Forelimb muscle (tissue), 1 donor: Measurements from ENCODE around the gene GRK5. TPM values are rescaled to one million over a fixed set of nuclear protein-coding genes. Genes with fewer than 3 reads are reported as not detected.
A peak's percentile ranks its signal among the peaks of the same experiment; 100 is the strongest.

Source experiments
- DNase-seq: peaks from one replicate; pipeline ENCODE4 v3.0.0-alpha.2; 2013; ENCODE audit warnings: low read depth
- polyA plus RNA-seq: library from polyadenylated mRNA; unstranded; fragments of 120-200 nt; gene quantifications from one replicate; pipeline ENCODE4 v1.2.1, GENCODE V29; 2013; ENCODE audit not compliant: insufficient read length

Gene GRK5
- polyA plus RNA-seq, 1 donor: 20.9 TPM

- DNase-seq: no peak
Measured at GRCh38 chr10:119360181-119360921, 153.0 kb downstream of the GRK5 start.

- no peak for DNase-seq
Measured at GRCh38 chr10:119361037-119361436, 153.7 kb downstream of the GRK5 start.

GRCh38 chr10:119362122-119362521 lies 154.8 kb downstream of the GRK5 start:
- DNase-seq: no peak

- DNase-seq: no peak
Measured at GRCh38 chr10:119364645-119365600, 157.6 kb downstream of the GRK5 start.

DNA sequence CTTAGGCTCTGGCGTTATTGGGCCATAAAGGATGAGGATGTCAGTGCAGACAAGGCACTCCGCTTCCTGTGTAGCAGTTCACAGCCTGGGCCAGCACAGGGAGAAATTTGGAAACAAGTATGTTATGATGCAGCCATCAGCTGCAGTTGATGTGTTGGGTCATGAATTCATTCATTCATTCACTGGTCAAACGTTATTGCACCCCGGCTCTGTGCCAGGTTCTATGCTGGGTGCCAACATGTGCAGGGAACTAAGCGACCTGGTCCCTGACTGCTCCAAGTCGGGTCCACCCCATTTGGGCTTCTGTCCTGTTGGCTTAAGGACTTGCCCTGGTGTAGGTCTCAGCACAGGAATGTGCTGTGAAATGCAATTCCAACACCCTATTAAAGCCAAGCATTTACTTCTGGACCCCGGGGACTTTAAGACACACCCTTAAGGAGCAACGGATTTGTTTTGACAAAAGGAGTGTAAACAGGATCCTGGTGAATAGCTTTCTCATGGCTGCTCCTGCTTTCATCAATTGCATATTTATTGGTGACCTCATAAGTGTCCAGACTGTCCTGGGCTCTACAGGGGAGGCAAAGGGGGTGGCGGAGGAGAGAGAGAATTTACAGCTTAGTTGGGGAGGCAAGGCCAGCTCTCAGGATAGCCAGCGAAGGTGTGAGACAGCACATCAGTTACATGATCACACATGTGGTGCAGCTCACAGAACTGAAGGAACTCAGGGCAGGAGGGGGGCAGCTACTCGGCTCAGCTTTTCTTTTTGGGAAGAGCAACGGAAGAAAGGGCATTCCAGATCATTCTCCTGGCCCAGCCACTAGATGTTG lies 158.6 kb downstream of the GRK5 start:
- peak; percentile 44 for DNase-seq

DNA sequence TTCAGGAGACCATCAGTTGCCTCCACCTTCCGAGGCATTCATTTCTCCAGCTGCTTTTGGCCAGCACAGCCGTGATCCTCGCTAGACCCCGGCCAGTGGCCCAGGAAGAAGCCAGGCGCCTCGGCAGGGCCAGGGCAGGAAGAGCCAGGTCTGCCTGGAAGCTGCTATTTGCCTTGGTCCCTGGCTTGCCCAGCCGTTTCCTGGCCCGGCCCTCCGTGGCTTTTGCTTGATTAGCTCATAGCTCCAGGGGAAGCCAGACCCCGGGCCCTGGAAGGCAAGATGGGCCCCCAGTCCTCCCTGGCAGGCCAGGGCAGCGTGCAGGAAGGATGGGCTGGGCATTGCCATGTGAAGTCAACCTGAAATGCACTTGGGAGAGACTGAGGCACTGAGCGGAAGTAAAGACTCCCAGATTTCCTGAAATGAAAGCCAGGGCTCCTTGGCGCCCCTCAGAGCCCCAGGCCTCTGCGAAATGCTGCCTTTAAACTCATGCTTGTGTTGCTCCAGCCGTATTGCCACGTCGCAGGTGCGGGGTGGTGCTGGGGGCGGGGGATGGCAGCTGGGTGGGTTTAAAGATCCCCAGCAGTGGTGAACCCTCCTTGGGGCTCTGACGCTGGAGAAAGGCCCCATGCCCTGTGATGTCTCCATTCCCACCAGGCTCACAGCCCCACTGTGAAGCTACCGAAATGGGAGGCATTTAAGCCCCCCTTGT lies 160.6 kb downstream of the GRK5 start:
- DNase-seq: no peak

DNA sequence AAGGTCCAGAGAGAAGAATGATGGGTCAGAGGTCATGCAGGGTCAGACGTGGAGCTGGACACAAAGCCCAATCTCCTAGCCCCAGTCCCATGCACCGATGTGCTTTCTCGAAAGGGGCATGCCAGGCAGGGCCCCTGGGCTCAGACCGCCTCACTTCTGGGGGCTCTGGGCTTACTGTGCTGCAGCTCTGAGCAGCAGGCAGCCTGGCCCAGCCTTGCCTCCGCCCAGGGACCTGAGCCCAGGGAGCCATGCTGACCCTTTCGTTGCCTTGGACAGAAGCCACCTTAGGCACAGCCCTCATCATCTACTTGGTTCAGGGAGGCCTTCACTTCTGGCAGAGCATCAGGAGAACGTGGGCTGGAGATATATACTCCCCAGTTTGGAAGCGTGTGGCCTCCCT lies 161.2 kb downstream of the GRK5 start:
- no peak for DNase-seq

- DNase-seq: peak; percentile 67
Measured at GRCh38 chr10:119368991-119369869, 161.9 kb downstream of the GRK5 start.

DNA sequence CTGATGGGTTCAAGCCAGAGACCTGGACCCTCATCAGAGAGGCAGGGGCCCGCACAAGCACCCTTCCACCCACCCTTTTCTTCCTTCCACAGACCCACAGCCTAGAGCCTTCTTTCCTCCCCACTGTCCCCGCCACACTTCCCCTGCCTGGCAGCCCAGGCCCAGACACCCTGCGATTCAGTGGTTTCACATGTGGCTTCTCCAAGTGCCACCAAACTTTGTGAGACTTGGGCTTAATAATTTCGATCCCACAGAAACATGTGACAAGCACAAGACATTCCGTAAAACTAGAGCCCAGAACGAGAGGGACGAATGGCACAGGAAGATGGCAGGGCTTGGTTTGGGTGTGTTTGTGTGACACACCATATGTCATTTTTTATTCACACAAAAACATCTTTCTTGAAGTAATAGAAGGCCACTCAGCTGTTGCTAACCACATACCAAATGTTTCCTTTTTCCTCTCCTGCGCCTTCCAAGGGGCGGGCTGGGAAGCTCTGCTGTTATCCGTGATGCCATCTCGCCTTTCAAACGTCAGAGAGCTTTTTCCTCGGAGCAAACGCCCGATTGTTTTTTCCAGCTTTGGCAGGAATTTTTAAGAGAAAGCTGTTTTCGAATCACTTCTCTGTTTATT lies 162.9 kb downstream of the GRK5 start:
- no peak for DNase-seq

GRCh38 chr10:119370972-119371703 lies 163.8 kb downstream of the GRK5 start:
- DNase-seq: no peak

DNA sequence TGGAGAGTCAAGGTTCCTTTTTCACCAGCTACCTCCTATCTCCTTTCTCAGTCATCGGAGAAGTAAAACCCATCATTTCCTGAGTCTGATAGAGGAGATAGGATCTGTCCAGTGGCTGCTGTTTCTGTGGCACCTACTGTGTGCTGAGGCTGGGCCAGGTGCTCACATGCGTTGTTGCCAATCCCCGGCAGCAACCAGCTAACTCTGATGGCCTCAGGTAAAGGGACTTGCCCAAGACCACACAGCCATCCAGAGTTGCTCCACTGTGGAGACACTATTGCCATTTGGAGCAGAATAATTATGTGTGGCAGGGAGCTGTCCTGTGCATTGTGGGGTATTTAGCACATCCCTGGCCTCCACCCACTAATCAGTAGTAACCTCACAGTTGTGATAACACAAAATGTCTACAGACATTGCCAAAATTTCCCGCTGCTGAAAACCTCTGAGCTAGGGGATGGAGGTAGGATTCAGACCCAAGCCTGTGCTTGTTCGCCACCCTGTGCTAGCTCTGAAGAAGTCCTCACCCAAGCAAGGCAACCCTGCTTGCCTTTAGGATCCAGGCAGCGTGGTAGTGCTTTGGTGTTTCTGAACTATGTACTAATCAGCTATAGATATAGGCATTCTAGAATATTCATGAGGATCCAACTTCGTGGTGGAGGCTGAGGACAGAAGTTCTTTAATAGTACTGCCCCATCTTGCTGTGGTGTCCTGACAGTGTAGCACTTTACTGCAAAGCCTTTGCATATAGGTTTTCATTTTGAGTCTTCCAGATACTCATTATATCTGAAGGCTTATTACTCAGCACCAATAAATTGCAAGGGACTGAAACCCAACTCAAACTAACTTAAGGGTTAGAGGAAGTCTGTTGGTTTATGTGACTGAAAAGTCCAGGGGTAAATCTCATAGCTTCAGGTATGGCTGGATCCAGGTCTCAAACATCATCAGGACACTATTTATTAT lies 164.6 kb downstream of the GRK5 start:
- no peak for DNase-seq

DNA sequence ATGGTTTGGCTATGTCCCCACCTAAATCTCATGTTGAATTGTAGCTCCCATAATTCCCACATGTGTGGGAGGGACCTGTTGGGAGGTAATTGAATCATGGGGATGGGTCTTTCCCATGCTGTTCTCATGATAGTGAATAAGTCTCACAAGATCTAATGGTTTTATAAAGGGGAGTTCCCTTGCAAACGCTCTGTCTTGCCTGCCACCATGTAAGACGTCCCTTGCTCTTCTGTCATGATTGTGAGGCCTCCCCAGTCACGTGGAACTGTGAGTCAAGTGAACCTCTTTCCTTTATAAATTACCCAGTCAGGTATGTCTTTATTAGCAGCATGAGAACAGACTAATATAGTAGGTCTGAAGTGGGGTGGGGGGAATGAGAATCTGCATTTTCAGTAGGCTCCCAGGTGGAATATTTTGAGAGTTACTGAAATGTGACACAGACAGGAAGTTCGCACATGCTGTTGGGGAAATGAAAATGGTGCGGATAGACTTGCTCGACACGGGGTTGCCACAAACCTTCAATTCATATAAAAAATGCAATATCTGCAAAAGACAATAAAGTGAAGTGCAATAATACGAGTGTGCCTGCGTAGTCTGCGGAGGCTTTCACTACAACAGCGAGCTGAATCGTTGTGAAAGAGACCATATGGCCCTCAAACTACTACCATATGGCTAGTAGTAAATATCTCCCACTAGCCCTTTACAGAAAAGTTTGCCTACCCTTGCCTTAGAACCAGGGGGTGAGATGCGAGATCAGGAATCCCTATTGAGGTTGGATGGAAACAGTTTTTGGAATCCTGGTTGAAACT lies 166.1 kb downstream of the GRK5 start:
- DNase-seq: no peak

DNA sequence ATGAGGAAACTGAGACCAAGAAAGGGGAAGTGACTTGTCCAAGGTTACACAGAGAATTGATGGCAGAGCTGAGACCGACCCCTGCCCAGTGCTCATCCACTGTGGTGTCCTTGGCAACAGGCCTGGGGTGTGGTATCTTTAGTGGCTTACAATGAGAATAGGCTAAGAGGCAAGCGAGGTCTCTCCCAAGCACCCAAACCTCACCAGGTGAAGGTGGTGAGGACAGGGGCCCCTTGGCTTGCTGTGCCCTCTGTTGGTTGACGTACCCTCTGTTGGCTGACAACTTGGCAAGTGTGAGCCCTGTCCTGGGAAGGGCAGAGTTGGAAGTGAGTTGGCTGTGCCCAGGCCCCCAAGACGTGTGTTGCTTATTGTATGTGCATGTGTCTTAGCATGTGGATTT lies 166.9 kb downstream of the GRK5 start:
- DNase-seq: no peak

DNA sequence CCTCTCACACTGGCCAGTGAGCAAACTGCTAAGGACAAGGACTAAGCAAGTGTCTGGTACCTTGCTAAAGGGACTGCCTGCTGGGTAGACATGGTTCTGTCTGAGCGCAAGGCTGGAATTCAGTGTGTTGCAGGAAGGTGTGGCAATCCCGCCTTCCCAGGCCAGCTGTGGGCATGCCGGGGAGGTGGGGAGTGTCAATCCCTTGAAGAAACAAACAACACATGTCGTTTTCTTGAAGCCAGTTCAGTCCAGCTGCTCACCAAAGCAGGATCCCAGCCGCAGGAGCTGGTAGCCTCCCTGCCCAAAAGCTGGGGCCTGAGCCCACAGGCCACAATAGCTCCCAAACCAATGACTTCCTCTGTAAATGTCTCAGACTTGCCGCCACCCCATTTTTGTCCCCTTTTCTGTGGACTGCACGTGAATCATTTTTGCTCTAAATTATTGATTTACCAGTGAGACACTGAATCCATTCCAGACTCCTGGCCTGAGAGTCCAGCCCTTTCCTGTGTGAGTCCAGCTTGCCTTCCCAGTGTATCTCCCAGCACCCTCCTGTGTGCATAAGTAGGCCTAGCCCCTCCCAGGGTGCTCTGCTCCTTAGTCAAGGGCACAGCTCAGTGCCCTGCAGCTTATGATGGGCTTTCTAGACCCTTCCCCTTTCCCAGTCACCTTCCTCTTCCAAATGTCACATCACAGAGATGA lies 168.4 kb downstream of the GRK5 start:
- no peak for DNase-seq

- DNase-seq: peak; percentile 46
Measured at GRCh38 chr10:119377451-119377957, 170.1 kb downstream of the GRK5 start.
